ENCODE results near the gene SLC16A7. TPM values are rescaled to one million over a fixed set of nuclear protein-coding genes. Genes with fewer than 3 reads are reported as not detected.

SLC16A7 gene
- total and polyA plus RNA-seq, 2 of the 8 experiments (the other 6 are each of a cell fraction or from before 2014, with no cell fraction given), result 0.74 to 4.3 TPM

DNA sequence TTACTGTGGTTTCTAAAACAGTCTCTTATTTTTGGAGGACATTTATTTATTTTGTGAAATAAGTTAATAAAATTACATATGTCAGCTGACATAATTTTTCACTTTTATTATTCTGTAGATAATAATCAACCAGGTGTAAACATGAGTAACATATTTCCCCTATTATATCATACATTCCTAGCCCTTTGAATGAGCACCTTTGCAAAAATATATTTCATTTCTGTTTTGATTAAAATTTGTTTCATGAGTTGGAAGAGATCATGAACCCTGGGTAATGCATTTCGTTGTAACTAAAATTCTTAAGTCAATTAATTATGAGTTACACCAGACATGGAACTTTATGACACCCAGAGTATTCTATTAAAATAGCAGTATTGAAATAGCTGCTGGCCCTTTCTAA, 56.3 kb downstream of the SLC16A7 start:
- Histone ChIP-seq H3K23ac (ENCODE audit: insufficient read length) (no peak overlapping the region), H3K23me2 (ENCODE audit: low read depth, low read length) (no peaks in the 10 kb centered on the region), H3K27ac (ENCODE audit: low read depth, low read length) (no peak overlapping the region), H3K4me3 (ENCODE audit: extremely low read depth in 1 of 4, insufficient read depth in 2 of 4, low read depth in 3 of 4, low read length in 4 of 4) (no peak overlapping the region), H3K27me3 (replicated peaks in 1 of 4; ENCODE audit: control insufficient read depth in 3 of 4, extremely low read depth in 1 of 4, insufficient read depth in 3 of 4, low read length in 3 of 4) (no peaks in the 10 kb centered on the region), H3K18ac (ENCODE audit: extremely low read depth, low read length) (no peak overlapping the region), H3K79me1 (ENCODE audit: low read depth, low read length) (no peaks in the 10 kb centered on the region), H3K4ac (replicated peaks; ENCODE audit: insufficient read length, low read depth, low read length) (no peak overlapping the region), H2AK5ac (ENCODE audit: low read depth, low read length) (no peak overlapping the region), H4K91ac (replicated peaks; ENCODE audit: insufficient read length, low read length) (no peak overlapping the region), H3K9me3 (ENCODE audit: insufficient read depth in 2 of 2, low read depth in 1 of 2, low read length in 1 of 2) (no peaks in the 10 kb centered on the region), H3K4me2 (ENCODE audit: insufficient read depth in 1 of 2, low read depth in 2 of 2, low read length in 2 of 2) (no peak overlapping the region), H3K36me3 (ENCODE audit: control insufficient read depth in 2 of 4, insufficient read depth in 4 of 4, low read length in 3 of 4) (no peaks in the 10 kb centered on the region), H4K8ac (ENCODE audit: extremely low read depth, insufficient read depth, low read length) (no peak overlapping the region), H3K4me1 (replicated peaks in 1 of 4; ENCODE audit: control insufficient read depth in 3 of 4, insufficient read depth in 4 of 4, low read length in 3 of 4) (no peaks in the 10 kb centered on the region), H4K5ac (ENCODE audit: insufficient read length, low read depth, low read length) (no peak overlapping the region), H2BK5ac (ENCODE audit: low read depth, low read length) (no peak overlapping the region), H3K79me2 (ENCODE audit: control insufficient read depth in 1 of 2, insufficient read depth in 2 of 2, low read length in 2 of 2) (no peaks in the 10 kb centered on the region), H4K20me1 (replicated peaks in 1 of 2; ENCODE audit: control insufficient read depth in 1 of 2, insufficient read depth in 2 of 2, low read length in 2 of 2) (no peaks in the 10 kb centered on the region), H2BK12ac (ENCODE audit: low read depth, low read length) (no peak overlapping the region), H2AFZ (ENCODE audit: low read length) (no peak overlapping the region), H2BK120ac (replicated peaks; ENCODE audit: low read depth, low read length) (no peak overlapping the region), H3K9ac (replicated peaks in 1 of 4; ENCODE audit: extremely low read depth in 1 of 4, low read depth in 3 of 4, low read length in 3 of 4) (no peak overlapping the region), H3K14ac (ENCODE audit: insufficient read length) (no peak overlapping the region), H2BK15ac (ENCODE audit: low read length) (no peak overlapping the region), H3K56ac (replicated peaks; ENCODE audit: insufficient read length, low read depth, low read length) (no peak overlapping the region), H2BK20ac (ENCODE audit: low read length) (no peak overlapping the region)
- no peak for DNase-seq (ENCODE audit: low read depth in 1 of 2, low spot score in 2 of 2)
- TF ChIP-seq CEBPB (IDR thresholded peaks at IDR 0.05; ENCODE audit: low read depth, low read length), result no peak
- TF ChIP-seq TAF7 (optimal IDR thresholded peaks at IDR 0.05; ENCODE audit: borderline replicate concordance, low read depth, low read length), result no peak
- no peak for TF ChIP-seq PHF8 (conservative IDR thresholded peaks at IDR 0.05; ENCODE audit: low read depth, low read length)
- TF ChIP-seq, protein P1, sequence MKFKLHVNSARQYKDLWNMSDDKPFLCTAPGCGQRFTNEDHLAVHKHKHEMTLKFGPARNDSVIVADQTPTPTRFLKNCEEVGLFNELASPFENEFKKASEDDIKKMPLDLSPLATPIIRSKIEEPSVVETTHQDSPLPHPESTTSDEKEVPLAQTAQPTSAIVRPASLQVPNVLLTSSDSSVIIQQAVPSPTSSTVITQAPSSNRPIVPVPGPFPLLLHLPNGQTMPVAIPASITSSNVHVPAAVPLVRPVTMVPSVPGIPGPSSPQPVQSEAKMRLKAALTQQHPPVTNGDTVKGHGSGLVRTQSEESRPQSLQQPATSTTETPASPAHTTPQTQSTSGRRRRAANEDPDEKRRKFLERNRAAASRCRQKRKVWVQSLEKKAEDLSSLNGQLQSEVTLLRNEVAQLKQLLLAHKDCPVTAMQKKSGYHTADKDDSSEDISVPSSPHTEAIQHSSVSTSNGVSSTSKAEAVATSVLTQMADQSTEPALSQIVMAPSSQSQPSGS (IDR thresholded peaks at IDR 0.05; ENCODE audit: low read length), result no peak
- TF ChIP-seq EZH2 (IDR thresholded peaks at IDR 0.05; ENCODE audit: low read depth, low read length, severe bottlenecking), result no peak
- no peak for TF ChIP-seq CBX5 (IDR thresholded peaks at IDR 0.05; ENCODE audit: low read depth, low read length)
- no peak for FAIRE-seq
- 78% methylated on average over 1 of the region's 1 CpG; no CpG with 5 or more reads in 1 of the 2 experiments for WGBS, 2 experiments (ENCODE audit: extremely low coverage in 1 of 2, insufficient coverage in 1 of 2, insufficient read length in 1 of 2, insufficient replicate concordance in 2 of 2, low coverage in 1 of 2, low lambda C conversion rate in 2 of 2, missing lambda C conversion rate in 1 of 2)
- CTCF ChIA-PET (ENCODE audit: partially characterized antibody), result no interaction called here
- POLR2A ChIA-PET (ENCODE audit: partially characterized antibody), result no interaction called here

All from H1 (cell line).